Tibial artery (tissue), 4 donors: Measurements from ENCODE around the gene CRYGN.

Experiments
- DNase-seq, 2 donors: peaks; one replicate each; pipeline ENCODE4 v3.0.0-alpha.2; 2019
- H3K27ac ChIP-seq, 2 donors: fragments of 200-600 bp; sonication (generic) in 1 of 2; 1 replicate in 1 of 2; 2 replicates in 1 of 2; pipeline ENCODE4 v1.5.1; 2018 to 2019; ENCODE audit warnings: mild to moderate bottlenecking in 1 of 2
- H3K27me3 ChIP-seq, 2 donors: fragments of 200-600 bp; sonication (generic) in 1 of 2; one replicate each; pipeline versions ENCODE4 v1.5.1 to v1.6.0; 2016 to 2019
- H3K36me3 ChIP-seq, 3 donors: fragments of 200-600 bp; sonication (generic) in 2 of 3; one replicate each; pipeline ENCODE4 v1.5.1; 2016 to 2019; ENCODE audit warnings: mild to moderate bottlenecking in 2 of 3
- H3K4me1 ChIP-seq, 4 donors: fragments of 200-600 bp; sonication (generic) in 2 of 4; 1 replicate in 3 of 4; 2 replicates in 1 of 4; pipeline ENCODE4 v1.5.1; 2016 to 2019
- H3K4me3 ChIP-seq, 2 donors: fragments of 200-600 bp; sonication (generic) in 1 of 2; 1 replicate in 1 of 2; 2 replicates in 1 of 2; pipeline ENCODE4 v1.5.1; 2018 to 2019; ENCODE audit warnings: mild to moderate bottlenecking in 2 of 2
- H3K9me3 ChIP-seq, 3 donors: fragments of 200-600 bp; sonication (generic) in 1 of 3; one replicate each; pipeline ENCODE4 v1.5.1; 2016 to 2019
- intact Hi-C: fragments of 100-400 bp; cut with DNase I; formaldehyde crosslinking; loops from one replicate; pipeline ENCODE4 v1.15.0; 2023; ENCODE audit warnings: low total_unique reads
- TF ChIP-seq, protein P1 (sequence below), 2 experiments: fragments of 200-600 bp in 1 of 2; fragments of 450-650 bp in 1 of 2; IDR thresholded peaks; one replicate each; pipeline ENCODE4 v1.5.1; 2017 to 2019; ENCODE audit warnings: antibody characterized with exemption in 2 of 2, mild to moderate bottlenecking in 1 of 2, moderate library complexity in 1 of 2

The CRYGN gene

GRCh38 chr7:151388007-151388297 is 52.0 kb downstream of the CRYGN start:
- Histone ChIP-seq H3K27me3 (peaks cover 0 to 5% of the 10 kb centered on the region in 2 donors), H3K36me3 (no peaks in the 10 kb centered on the region), H3K27ac (no peak overlapping the region), H3K4me3 (no peak overlapping the region), H3K4me1 (peaks cover 0 to 21% (median 15%) of the 10 kb centered on the region in 4 donors), H3K9me3 (no peaks in the 10 kb centered on the region)
- no peak for DNase-seq
- intact Hi-C loops = no loop called here
- TF ChIP-seq, protein P1, sequence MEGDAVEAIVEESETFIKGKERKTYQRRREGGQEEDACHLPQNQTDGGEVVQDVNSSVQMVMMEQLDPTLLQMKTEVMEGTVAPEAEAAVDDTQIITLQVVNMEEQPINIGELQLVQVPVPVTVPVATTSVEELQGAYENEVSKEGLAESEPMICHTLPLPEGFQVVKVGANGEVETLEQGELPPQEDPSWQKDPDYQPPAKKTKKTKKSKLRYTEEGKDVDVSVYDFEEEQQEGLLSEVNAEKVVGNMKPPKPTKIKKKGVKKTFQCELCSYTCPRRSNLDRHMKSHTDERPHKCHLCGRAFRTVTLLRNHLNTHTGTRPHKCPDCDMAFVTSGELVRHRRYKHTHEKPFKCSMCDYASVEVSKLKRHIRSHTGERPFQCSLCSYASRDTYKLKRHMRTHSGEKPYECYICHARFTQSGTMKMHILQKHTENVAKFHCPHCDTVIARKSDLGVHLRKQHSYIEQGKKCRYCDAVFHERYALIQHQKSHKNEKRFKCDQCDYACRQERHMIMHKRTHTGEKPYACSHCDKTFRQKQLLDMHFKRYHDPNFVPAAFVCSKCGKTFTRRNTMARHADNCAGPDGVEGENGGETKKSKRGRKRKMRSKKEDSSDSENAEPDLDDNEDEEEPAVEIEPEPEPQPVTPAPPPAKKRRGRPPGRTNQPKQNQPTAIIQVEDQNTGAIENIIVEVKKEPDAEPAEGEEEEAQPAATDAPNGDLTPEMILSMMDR (IDR thresholded peaks at IDR 0.05) = no peak

DNA sequence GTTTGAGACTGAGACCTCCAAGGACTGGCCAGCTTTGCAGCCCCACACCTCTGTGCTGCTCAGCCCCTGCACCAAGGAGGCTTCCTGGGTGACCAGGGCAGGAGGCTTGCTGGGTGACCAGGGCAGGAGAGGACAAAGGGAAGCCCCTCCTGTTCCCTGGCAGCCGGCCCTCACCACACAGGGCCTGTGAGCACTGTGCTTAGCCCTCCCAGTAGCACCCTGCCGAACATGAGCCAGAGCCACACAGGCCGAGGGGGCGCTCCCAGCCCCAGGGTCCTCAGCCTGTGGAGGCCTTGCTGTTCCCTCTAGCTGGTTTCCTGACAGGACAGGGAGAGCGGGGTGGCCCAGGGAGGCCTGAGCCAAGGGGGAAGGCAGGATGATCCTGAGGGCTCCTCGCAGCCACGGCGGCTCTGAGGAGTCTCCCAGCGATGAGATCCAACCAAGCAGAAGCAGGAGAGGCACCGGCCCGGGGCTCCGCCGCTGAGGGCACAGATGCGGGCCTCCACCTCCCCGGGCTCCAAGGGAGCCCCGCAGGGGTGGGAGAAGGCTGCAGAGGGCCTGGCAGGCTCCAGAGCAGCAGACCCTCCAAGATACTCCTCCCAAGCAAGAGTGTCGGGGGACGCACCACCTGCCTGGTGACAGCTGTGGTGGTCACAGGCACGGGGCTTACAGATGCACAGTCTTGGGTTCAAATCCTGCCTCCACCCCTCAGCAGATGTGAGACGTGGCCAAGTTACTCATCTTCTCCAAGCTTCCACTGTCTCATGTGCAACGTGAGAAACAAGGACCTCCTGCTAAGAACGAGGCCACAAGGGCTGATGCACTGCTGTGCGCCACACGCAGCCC is 52.6 kb downstream of the CRYGN start:
- Histone ChIP-seq H3K27ac (no peak overlapping the region), H3K4me3 (no peak overlapping the region), H3K36me3 (no peaks in the 10 kb centered on the region), H3K27me3 (peaks cover 0 to 9% of the 10 kb centered on the region in 2 donors), H3K4me1 (peaks cover 0 to 22% (median 15%) of the 10 kb centered on the region in 4 donors), H3K9me3 (no peaks in the 10 kb centered on the region)
- TF ChIP-seq, protein P1 (IDR thresholded peaks at IDR 0.05) = no peak
- intact Hi-C loops = no loop called here
- DNase-seq = no peak

- Histone ChIP-seq H3K9me3 (no peaks in the 10 kb centered on the region), H3K4me3 (no peak overlapping the region), H3K36me3 (no peaks in the 10 kb centered on the region), H3K27ac (peak overlapping the region; percentile 66 to 67), H3K4me1 (peaks cover 0 to 30% (median 22%) of the 10 kb centered on the region in 4 donors), H3K27me3 (peaks cover 0 to 17% of the 10 kb centered on the region in 2 donors)
- intact Hi-C loops = no loop called here
- TF ChIP-seq, protein P1 (IDR thresholded peaks at IDR 0.05) = no peak
- DNase-seq = no peak
Measured at GRCh38 chr7:151386301-151387160, 53.4 kb downstream of the CRYGN start.

- TF ChIP-seq, protein P1 (IDR thresholded peaks at IDR 0.05) = no peak
- intact Hi-C loops = no loop called here
- H3K4me1 ChIP-seq = peaks cover 0 to 37% (median 29%) of the 10 kb centered on the region in 4 donors
Measured at GRCh38 chr7:151385626-151386300, 54.2 kb downstream of the CRYGN start.

GRCh38 chr7:151384776-151385625 is 54.9 kb downstream of the CRYGN start:
- DNase-seq = no peak
- Histone ChIP-seq H3K4me1 (peaks cover 0 to 39% (median 29%) of the 10 kb centered on the region in 4 donors), H3K27me3 (peaks cover 0 to 14% of the 10 kb centered on the region in 2 donors), H3K27ac (peak overlapping the region; percentile 66 to 67), H3K9me3 (no peaks in the 10 kb centered on the region), H3K36me3 (peaks cover 0 to 5% (median 0%) of the 10 kb centered on the region in 3 donors), H3K4me3 (no peak overlapping the region)
- TF ChIP-seq, protein P1 (IDR thresholded peaks at IDR 0.05) = no peak
- intact Hi-C loops = no loop called here

More at GRCh38 chr7:151385626-151386300, 54.2 kb downstream of the CRYGN start:
- peak overlapping the region; percentile 66 to 67 for H3K27ac ChIP-seq
- H3K27me3 ChIP-seq = peaks cover 0 to 14% of the 10 kb centered on the region in 2 donors
- DNase-seq = no peak
- H3K4me3 ChIP-seq = no peak overlapping the region
- H3K36me3 ChIP-seq = no peaks in the 10 kb centered on the region
- no peaks in the 10 kb centered on the region for H3K9me3 ChIP-seq
